ENCODE results near the gene CAMTA1.

GRCh38 chr1:7561936-7562728, 776.9 kb downstream of the CAMTA1 start:
- no peak for TF ChIP-seq EZH2phosphoT487 (conservative IDR thresholded peaks at IDR 0.05; ENCODE audit: low read length)
- TF ChIP-seq, protein P1, sequence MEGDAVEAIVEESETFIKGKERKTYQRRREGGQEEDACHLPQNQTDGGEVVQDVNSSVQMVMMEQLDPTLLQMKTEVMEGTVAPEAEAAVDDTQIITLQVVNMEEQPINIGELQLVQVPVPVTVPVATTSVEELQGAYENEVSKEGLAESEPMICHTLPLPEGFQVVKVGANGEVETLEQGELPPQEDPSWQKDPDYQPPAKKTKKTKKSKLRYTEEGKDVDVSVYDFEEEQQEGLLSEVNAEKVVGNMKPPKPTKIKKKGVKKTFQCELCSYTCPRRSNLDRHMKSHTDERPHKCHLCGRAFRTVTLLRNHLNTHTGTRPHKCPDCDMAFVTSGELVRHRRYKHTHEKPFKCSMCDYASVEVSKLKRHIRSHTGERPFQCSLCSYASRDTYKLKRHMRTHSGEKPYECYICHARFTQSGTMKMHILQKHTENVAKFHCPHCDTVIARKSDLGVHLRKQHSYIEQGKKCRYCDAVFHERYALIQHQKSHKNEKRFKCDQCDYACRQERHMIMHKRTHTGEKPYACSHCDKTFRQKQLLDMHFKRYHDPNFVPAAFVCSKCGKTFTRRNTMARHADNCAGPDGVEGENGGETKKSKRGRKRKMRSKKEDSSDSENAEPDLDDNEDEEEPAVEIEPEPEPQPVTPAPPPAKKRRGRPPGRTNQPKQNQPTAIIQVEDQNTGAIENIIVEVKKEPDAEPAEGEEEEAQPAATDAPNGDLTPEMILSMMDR (IDR thresholded peaks at IDR 0.05; ENCODE audit: insufficient read depth, low read length, poor library complexity, severe bottlenecking) = no peak

Data from SU-DHL-6 (cell line).